Natural killer cell treated with Interleukin-12 subunit alpha and Interleukin-12 subunit beta and Interleukin-15 and Interleukin-18, amount 100 ng/mL, for 72 hours (primary cell): ENCODE results near the gene DDX39B. TPM values are rescaled to one million over a fixed set of nuclear protein-coding genes. Genes with fewer than 3 reads are reported as not detected.
A peak's percentile ranks its signal among the peaks of the same experiment; 100 is the strongest.
"Not testable (repeated sequence)": the region's sequence is repeated elsewhere in the genome, so short reads cannot be mapped to it uniquely, and the experiment has no call there.

ENCODE experiments used
- ATAC-seq, 2 donors: fragments of 150-1000 bp; cut with Tn5 transposase in 1 of 2; sonication (Bioruptor Pico), chemical (Tn5 transposase) in 1 of 2; 2 replicates each; pipeline ENCODE4 v1.10.0; 2021
- DNase-seq: peaks from one replicate; pipeline ENCODE4 v3.0.0; 2022; ENCODE audit warnings: low spot score
- H3K27ac Mint-ChIP-seq, 2 donors: 1 replicate in 1 of 2; 2 replicates in 1 of 2; pipeline ENCODE4 v1.8.0; 2022; ENCODE audit warnings: mixed read lengths in 2 of 2, mild to moderate bottlenecking in 1 of 2, moderate library complexity in 1 of 2
- H3K27me3 Mint-ChIP-seq, 2 donors: 1 replicate in 1 of 2; 2 replicates in 1 of 2; pipeline ENCODE4 v1.8.0; 2022; ENCODE audit warnings: mixed read lengths in 2 of 2
- H3K36me3 Mint-ChIP-seq: one replicate; pipeline ENCODE4 v1.8.0; 2022; ENCODE audit warnings: mixed read lengths
- H3K4me1 Mint-ChIP-seq, 2 donors: 1 replicate in 1 of 2; 2 replicates in 1 of 2; pipeline ENCODE4 v1.8.0; 2022; ENCODE audit warnings: low read depth in 2 of 2, mixed read lengths in 2 of 2, mild to moderate bottlenecking in 1 of 2
- H3K4me3 Mint-ChIP-seq: one replicate; pipeline ENCODE4 v1.8.0; 2022; ENCODE audit warnings: mixed read lengths
- H3K9me3 Mint-ChIP-seq: 2 replicates; pipeline ENCODE4 v1.8.0; 2022; ENCODE audit warnings: mixed read lengths
- total RNA-seq, 2 donors: library from RNA; stranded (reverse); gene quantifications; one replicate each; pipeline ENCODE4 v1.2.3, GENCODE V29; 2022

The DDX39B gene
- total RNA-seq, 2 donors from 2014 or later: 469 to 713 TPM

DNA sequence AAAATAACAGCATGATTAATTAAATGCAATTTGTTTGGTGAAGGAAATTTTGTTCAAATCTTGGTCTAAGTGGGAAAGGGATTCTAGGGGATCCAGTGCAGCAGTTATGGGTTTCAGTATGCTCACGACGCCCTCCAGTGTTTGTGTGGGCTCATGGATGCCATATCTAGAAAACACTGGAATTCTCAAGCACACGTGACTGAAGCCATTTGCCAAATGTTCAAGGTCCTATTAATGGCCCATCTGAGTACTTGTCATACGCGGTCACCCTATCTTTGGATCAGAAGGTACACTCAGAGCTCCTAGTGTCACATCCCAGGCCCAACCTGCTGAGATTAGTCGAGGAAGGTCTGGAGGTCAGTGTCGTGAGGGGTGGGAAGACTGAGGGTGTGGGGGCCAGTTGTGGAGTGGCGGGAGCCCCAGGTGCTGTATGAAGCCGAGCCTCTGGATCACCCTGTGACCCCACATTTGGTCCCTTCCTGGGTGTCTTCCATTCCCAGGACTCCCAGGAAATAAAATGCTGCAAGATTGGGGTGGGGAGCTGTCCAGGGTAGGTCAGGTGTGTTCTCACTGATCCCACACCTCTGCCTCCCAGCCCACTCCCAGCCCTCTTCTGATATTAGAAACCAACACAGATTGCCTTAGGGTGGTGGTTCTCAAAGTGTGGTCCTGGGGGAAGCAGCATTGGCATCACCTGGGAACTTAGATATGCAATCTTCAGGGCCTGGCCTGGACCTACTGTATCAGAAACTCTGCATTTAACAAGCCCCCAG, 55.6 kb downstream of the DDX39B start:
- H3K27me3 Mint-ChIP-seq, DNase-seq, H3K9me3 Mint-ChIP-seq, H3K4me1 Mint-ChIP-seq, H3K4me3 Mint-ChIP-seq, H3K36me3 Mint-ChIP-seq: not testable (repeated sequence)
- peak overlapping the region in 1 of 2 donors; percentile 78 for H3K27ac Mint-ChIP-seq
- ATAC-seq: peak in 1 of 2 donors; percentile 53

DNA sequence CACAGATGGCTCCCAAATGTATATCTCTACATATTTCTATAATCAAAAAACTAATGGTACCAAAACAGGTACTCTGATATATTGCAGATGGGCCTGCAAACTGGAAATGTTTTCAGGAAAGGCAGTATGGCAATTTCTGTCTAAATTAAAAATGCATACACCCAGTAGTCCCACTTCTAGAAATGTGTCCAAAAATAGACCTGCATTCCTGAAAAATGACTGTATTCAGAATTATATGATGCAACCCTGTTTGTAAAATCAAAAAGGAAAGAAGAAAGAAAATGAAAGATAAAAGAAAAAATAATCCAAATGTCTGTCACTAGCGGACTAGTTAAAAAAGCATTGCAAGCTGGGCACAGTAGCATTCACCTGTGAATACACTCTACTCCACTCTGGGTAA, 56.7 kb downstream of the DDX39B start:
- no peak overlapping the region for H3K27ac Mint-ChIP-seq
- H3K27me3 Mint-ChIP-seq: no peaks in the 10 kb centered on the region
- H3K4me3 Mint-ChIP-seq: no peak overlapping the region
- ATAC-seq (no peak), DNase-seq (no peak)
- no peaks in the 10 kb centered on the region for H3K9me3 Mint-ChIP-seq
- H3K36me3 Mint-ChIP-seq: no peaks in the 10 kb centered on the region
- H3K4me1 Mint-ChIP-seq: peaks cover 0 to 2% of the 10 kb centered on the region in 2 donors

DNA sequence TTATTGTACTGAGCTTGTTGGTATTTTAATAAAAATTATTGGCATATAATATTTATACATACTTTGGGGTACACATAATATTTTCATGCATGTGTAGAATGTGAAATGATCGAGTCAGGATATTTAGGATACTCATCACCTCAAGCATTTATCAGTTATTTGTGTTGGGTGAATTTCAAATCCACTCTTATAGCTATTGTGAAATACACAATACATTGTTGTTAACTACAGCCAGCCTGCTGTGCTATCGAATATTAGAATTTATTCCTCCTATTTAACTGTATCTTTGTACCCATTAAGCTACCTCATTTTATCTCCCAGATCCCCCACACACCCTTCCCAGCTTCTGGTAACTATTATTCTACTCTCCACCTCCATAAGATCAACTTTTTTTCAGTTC, 58.4 kb downstream of the DDX39B start:
- Mint-ChIP-seq H3K27me3 (no peaks in the 10 kb centered on the region), H3K36me3 (no peaks in the 10 kb centered on the region), H3K4me3 (no peak overlapping the region), H3K9me3 (no peaks in the 10 kb centered on the region), H3K27ac (no peak overlapping the region), H3K4me1 (peaks cover 0 to 8% of the 10 kb centered on the region in 2 donors)
- DNase-seq (no peak), ATAC-seq (no peak)

DNA sequence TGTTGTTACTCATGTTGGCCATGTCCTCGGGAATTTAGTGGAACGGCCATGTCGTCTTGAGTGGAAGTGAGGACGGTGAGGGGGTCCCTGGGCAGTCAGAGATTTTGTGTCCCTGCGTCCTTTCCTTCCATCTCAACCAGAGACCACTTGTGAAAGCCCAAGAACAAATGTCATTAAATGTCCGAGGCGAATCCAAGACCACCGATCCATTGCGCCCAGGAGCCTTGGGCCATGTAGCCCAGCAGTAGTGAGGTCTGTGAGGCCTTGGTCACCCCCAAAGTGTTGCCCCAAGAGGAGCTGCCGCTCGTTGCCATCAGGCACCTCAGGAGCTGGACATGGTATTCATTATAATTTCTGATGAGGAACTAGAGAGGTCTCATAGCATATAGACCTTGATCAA, 61.2 kb downstream of the DDX39B start:
- no peaks in the 10 kb centered on the region for H3K9me3 Mint-ChIP-seq
- no peak for DNase-seq
- H3K27ac Mint-ChIP-seq: no peak overlapping the region
- no peaks in the 10 kb centered on the region for H3K36me3 Mint-ChIP-seq
- H3K4me1 Mint-ChIP-seq: peaks cover 0 to 11% of the 10 kb centered on the region in 2 donors
- ATAC-seq: no peak
- no peaks in the 10 kb centered on the region for H3K27me3 Mint-ChIP-seq
- H3K4me3 Mint-ChIP-seq: no peak overlapping the region

Other genes starting within 250 kb of the DDX39B start
- 1,000 to 10,000 TPM; 3,852 to 7,384 TPM for gene HLA-B, start 184.8 kb downstream of the DDX39B start, total RNA-seq
- gene MICA, start 138.4 kb downstream of the DDX39B start, total RNA-seq: 10 to 100 TPM; 14.2 to 16.9 TPM
- 10 to 100 TPM; 34.9 to 37.4 TPM for gene MICB, start 43.9 kb downstream of the DDX39B start, total RNA-seq
- gene MCCD1, start 13.0 kb downstream of the DDX39B start, total RNA-seq: not detected
- gene ATP6V1G2, start 4.6 kb upstream of the DDX39B start, total RNA-seq: 1 to 10 TPM; 1.4 to 2.3 TPM
- 10 to 100 TPM; 16.8 to 17.0 TPM for gene NFKBIL1, start 5.6 kb upstream of the DDX39B start, total RNA-seq
- gene LTA, start 30.3 kb upstream of the DDX39B start, total RNA-seq: 1,000 to 10,000 TPM; 1,187 to 3,727 TPM
- gene TNF, start 33.6 kb upstream of the DDX39B start, total RNA-seq: 100 to 1,000 TPM; 320 to 420 TPM
- 100 to 1,000 TPM; 110 to 153 TPM for gene LTB, start 40.4 kb upstream of the DDX39B start, total RNA-seq
- gene LST1, start 44.3 kb upstream of the DDX39B start, total RNA-seq: 10 to 100 TPM; 15.5 to 34.6 TPM
- 10 to 100 TPM; 65.5 to 91.6 TPM for gene NCR3, start 51.0 kb upstream of the DDX39B start, total RNA-seq
- 10 to 100 TPM in 1 of 2 donors, 1 to 10 TPM in 1; 9.3 to 20.0 TPM for gene AIF1, start 73.2 kb upstream of the DDX39B start, total RNA-seq
- gene PRRC2A, start 78.7 kb upstream of the DDX39B start, total RNA-seq: 100 to 1,000 TPM; 224 to 345 TPM
- gene BAG6, start 110.7 kb upstream of the DDX39B start, total RNA-seq: 100 to 1,000 TPM; 284 to 337 TPM
- gene APOM, start 113.9 kb upstream of the DDX39B start, total RNA-seq: 1 to 10 TPM in 1 of 2 donors, under 1 TPM in 1; 0.76 to 1.3 TPM
- gene C6orf47, start 118.8 kb upstream of the DDX39B start, total RNA-seq: 10 to 100 TPM; 26.9 to 34.0 TPM
- 10 to 100 TPM; 34.5 to 40.9 TPM for gene GPANK1, start 123.0 kb upstream of the DDX39B start, total RNA-seq
- gene CSNK2B, start 124.1 kb upstream of the DDX39B start, total RNA-seq: 100 to 1,000 TPM; 205 to 247 TPM
- gene LY6G5B, start 128.0 kb upstream of the DDX39B start, total RNA-seq: 10 to 100 TPM; 24.0 to 37.9 TPM
- gene LY6G5C, start 139.1 kb upstream of the DDX39B start, total RNA-seq: 1 to 10 TPM; 5.4 to 8.8 TPM
- gene ABHD16A, start 161.3 kb upstream of the DDX39B start, total RNA-seq: 10 to 100 TPM; 60.6 to 77.5 TPM
- gene LY6G6F, start 164.9 kb upstream of the DDX39B start, total RNA-seq: not detected
- not detected for gene LY6G6D, start 173.3 kb upstream of the DDX39B start, total RNA-seq
- gene LY6G6C, start 179.7 kb upstream of the DDX39B start, total RNA-seq: not detected
- under 1 TPM in 1 of 2 donors, not detected in 1; 0.21 TPM for gene MPIG6B, start 181.4 kb upstream of the DDX39B start, total RNA-seq
- 10 to 100 TPM; 18.8 to 24.4 TPM for gene DDAH2, start 187.3 kb upstream of the DDX39B start, total RNA-seq
- 100 to 1,000 TPM; 468 to 581 TPM for gene CLIC1, start 194.5 kb upstream of the DDX39B start, total RNA-seq
- gene MSH5, start 198.0 kb upstream of the DDX39B start, total RNA-seq: 100 to 1,000 TPM in 1 of 2 donors, 10 to 100 TPM in 1; 36.2 to 154 TPM
- gene SAPCD1, start 220.7 kb upstream of the DDX39B start, total RNA-seq: 10 to 100 TPM in 1 of 2 donors, 1 to 10 TPM in 1; 9.2 to 25.2 TPM
- 1 to 10 TPM; 1.4 to 2.1 TPM for gene VWA7, start 235.3 kb upstream of the DDX39B start, total RNA-seq